HUES64 (cell line): ENCODE data around the gene TM7SF2.

Source experiments
- H3K27ac ChIP-seq: 2 replicates; pipeline ENCODE4 v1.7.0; 2013; ENCODE audit warnings: low read depth, low read length, inconsistent platforms
- H3K27me3 ChIP-seq: 2 replicates; pipeline ENCODE4 v1.6.1; 2013; ENCODE audit warnings: mild to moderate bottlenecking, low read length; ENCODE audit not compliant: insufficient read depth
- H3K36me3 ChIP-seq: 2 replicates; pipeline ENCODE4 v1.6.1; 2013; ENCODE audit warnings: mild to moderate bottlenecking, low read length; ENCODE audit not compliant: insufficient read depth
- H3K4me1 ChIP-seq: 2 replicates; pipeline ENCODE4 v1.6.1; 2013; ENCODE audit warnings: mild to moderate bottlenecking, low read length, moderate library complexity; ENCODE audit not compliant: insufficient read depth
- H3K4me3 ChIP-seq: 2 replicates; pipeline ENCODE4 v1.5.1; 2013; ENCODE audit warnings: mild to moderate bottlenecking, low read length, moderate library complexity
- H3K9ac ChIP-seq: 2 replicates; pipeline ENCODE4 v1.6.1; 2013; ENCODE audit warnings: mild to moderate bottlenecking, low read depth, low read length
- H3K9me3 ChIP-seq: 2 replicates; pipeline ENCODE4 v1.6.1; 2013; ENCODE audit warnings: low read depth, low read length; ENCODE audit not compliant: insufficient read depth
- WGBS: fragments of 150-250, 120-280 bp; methylation state at CpG from one replicate; pipeline ENCODE4 v1.1.7; 2013; ENCODE audit warnings: missing lambda C conversion rate; 5-methylcytosine and 5-hydroxymethylcytosine counted together

Gene TM7SF2

GRCh38 chr11:65108469-65109123 is 3.1 kb upstream of the TM7SF2 start:
- WGBS, result 96% methylated on average over 38 of the region's 38 CpGs
- no peak overlapping the region for H3K4me3 ChIP-seq
- H3K9me3 ChIP-seq, result no peaks in the 10 kb centered on the region
- no peak overlapping the region for H3K27ac ChIP-seq
- H3K9ac ChIP-seq, result no peak overlapping the region
- H3K27me3 ChIP-seq, result no peaks in the 10 kb centered on the region
- peaks cover 17% of the 10 kb centered on the region for H3K36me3 ChIP-seq
- H3K4me1 ChIP-seq, result peaks cover 7% of the 10 kb centered on the region; the same call in 1 of the 2 replicates

DNA sequence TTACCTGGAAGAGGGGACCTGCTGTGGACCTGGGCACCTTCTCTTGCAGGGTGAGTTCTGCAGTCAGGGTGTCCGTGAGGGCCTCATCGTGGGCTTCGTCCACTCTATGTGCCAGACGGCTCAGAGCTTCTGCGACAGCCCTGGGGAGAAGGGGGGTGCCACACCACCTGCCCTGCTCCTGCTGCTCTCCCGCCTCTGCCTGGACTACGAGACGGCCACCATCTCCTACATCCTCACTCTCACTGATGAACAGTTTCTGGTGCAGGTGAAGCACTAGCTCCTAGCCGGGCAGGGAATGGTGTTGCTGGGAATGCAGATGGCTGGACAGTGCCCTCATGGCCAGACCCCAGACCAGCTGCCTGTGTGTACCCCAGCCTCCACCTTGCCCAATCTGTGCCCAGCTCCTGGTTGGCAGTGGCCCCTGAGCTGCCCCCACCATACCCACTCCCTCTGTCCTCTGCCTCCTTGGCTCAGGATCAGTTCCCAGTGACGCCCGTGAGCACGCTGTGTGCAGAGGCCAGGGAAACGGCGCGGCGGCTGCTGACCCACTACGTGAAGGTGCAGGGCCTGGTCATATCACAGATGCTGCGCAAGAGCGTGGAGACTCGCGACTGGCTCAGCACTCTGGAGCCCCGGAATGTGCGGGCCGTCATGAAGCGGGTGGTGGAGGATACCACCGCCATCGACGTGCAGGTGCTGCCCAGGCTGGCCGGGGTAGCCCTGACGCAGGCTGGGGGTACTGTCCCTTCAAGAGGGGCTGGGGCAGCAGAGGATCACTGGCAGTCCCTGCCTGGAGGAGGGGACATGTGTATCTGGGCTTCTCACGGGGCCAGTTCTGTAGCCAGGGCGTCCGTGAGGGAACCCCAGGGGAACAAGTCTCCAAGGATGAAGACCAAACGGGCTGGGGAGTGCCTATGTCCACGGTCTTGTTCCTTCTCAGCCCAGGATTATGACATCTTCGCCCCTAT is 2.2 kb upstream of the TM7SF2 start:
- no peak overlapping the region for H3K27ac ChIP-seq
- no peak overlapping the region for H3K4me3 ChIP-seq
- H3K9ac ChIP-seq, result no peak overlapping the region
- no peaks in the 10 kb centered on the region for H3K27me3 ChIP-seq
- peaks cover 7% of the 10 kb centered on the region; the same call in 1 of the 2 replicates for H3K4me1 ChIP-seq
- peaks cover 15% of the 10 kb centered on the region for H3K36me3 ChIP-seq
- H3K9me3 ChIP-seq, result no peaks in the 10 kb centered on the region
- 94% methylated on average over 36 of the region's 36 CpGs for WGBS

DNA sequence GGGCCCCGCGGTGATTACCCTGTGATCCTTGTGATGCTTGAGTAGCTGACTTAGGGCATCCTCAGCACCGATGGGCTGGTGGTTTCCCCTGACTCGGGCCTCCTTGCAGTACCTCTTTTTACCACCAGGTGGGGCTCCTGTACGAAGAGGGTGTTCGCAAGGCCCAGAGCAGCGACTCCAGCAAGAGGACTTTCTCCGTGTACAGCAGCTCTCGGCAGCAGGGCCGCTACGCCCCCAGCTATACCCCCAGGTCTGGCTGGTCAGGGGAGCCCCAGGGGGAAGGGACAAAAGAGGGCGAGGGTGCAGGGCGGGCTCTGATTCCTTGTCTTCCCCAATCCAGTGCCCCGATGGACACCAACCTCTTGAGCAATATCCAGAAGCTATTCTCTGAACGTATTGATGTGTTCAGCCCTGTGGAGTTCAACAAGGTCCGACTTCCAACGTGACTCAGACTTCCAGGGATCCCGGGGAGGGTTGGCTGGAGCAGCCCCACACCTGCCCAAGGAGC is 1.3 kb upstream of the TM7SF2 start:
- peaks cover 7% of the 10 kb centered on the region; the same call in 1 of the 2 replicates for H3K4me1 ChIP-seq
- WGBS, result 27% methylated on average over 18 of the region's 18 CpGs
- no peaks in the 10 kb centered on the region for H3K27me3 ChIP-seq
- no peaks in the 10 kb centered on the region for H3K9me3 ChIP-seq
- no peak overlapping the region for H3K27ac ChIP-seq
- H3K9ac ChIP-seq, result no peak overlapping the region
- H3K4me3 ChIP-seq, result no peak overlapping the region
- H3K36me3 ChIP-seq, result peaks cover 18% of the 10 kb centered on the region

GRCh38 chr11:65111159-65111743 is 421 bp upstream of the TM7SF2 start:
- Histone ChIP-seq H3K9ac (no peak overlapping the region), H3K4me1 (peaks cover 7% of the 10 kb centered on the region; the same call in 1 of the 2 replicates), H3K36me3 (peaks cover 22% of the 10 kb centered on the region), H3K27me3 (no peaks in the 10 kb centered on the region), H3K4me3 (peak overlapping the region; percentile 25), H3K27ac (no peak overlapping the region), H3K9me3 (no peaks in the 10 kb centered on the region)
- 64% methylated on average over 31 of the region's 31 CpGs for WGBS

- Histone ChIP-seq H3K36me3 (peaks cover 22% of the 10 kb centered on the region), H3K27me3 (no peaks in the 10 kb centered on the region), H3K4me3 (peak overlapping the region; percentile 90), H3K4me1 (peaks cover 7% of the 10 kb centered on the region; the same call in 1 of the 2 replicates), H3K9ac (peak overlapping the region; percentile 85), H3K9me3 (no peaks in the 10 kb centered on the region), H3K27ac (peak overlapping the region; percentile 84; the same call in 1 of the 2 replicates)
- 3% methylated on average over 57 of the region's 57 CpGs for WGBS
Observed at GRCh38 chr11:65112546-65113360, 1.1 kb downstream of the TM7SF2 start.

DNA sequence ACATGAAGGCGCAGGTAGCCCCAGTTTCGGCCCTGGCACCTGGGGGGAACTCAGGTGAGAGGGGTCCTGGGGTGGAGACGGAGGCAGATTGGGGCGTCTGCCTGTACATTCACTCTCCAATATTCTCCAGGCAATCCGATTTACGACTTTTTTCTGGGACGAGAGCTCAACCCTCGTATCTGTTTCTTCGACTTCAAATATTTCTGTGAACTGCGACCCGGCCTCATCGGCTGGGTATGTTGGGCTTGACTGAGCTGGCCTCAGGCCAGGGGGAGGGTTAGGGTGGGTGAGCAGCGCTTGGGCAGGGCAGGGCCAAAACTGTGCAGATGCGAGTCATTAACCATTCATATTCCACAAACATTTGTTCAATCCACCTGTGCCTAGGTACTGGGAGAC is 1.7 kb downstream of the TM7SF2 start:
- Histone ChIP-seq H3K36me3 (peaks cover 23% of the 10 kb centered on the region), H3K27ac (no peak overlapping the region), H3K4me3 (peak overlapping the region; percentile 90), H3K9me3 (no peaks in the 10 kb centered on the region), H3K4me1 (peaks cover 7% of the 10 kb centered on the region; the same call in 1 of the 2 replicates), H3K27me3 (no peaks in the 10 kb centered on the region), H3K9ac (peak overlapping the region; percentile 37; the same call in 1 of the 2 replicates)
- 65% methylated on average over 11 of the region's 14 CpGs for WGBS

GRCh38 chr11:65113839-65114238 is 2.2 kb downstream of the TM7SF2 start:
- H3K9ac ChIP-seq, result no peak overlapping the region
- no peak overlapping the region for H3K27ac ChIP-seq

DNA sequence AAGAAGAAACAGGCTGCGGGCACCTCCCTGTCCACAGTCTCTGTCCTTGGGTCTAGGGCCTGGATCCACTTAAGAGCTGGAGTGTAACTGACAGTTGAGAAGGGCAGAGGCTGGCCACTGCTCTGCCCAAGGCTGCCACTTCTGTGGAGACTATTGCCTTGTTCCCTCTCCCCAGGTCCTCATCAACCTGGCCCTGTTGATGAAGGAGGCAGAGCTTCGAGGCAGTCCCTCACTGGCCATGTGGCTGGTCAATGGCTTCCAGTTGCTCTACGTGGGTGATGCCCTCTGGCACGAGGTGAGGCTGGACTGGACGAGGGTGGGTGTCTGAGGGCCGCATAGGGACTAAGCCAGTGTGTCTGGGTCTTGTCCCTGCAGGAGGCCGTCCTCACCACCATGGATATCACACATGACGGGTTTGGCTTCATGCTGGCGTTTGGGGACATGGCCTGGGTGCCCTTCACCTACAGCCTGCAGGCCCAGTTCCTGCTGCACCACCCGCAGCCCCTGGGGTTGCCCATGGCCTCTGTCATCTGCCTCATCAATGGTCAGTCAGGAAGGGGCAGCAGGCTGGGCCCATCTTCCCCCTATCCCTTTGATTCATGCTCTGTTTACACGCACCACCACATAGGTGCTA is 3.0 kb downstream of the TM7SF2 start:
- Histone ChIP-seq H3K9ac (no peak overlapping the region), H3K27ac (no peak overlapping the region), H3K27me3 (no peaks in the 10 kb centered on the region), H3K36me3 (peaks cover 31% of the 10 kb centered on the region), H3K4me3 (no peak overlapping the region), H3K4me1 (peaks cover 7% of the 10 kb centered on the region; the same call in 1 of the 2 replicates), H3K9me3 (no peaks in the 10 kb centered on the region)
- WGBS, result 94% methylated on average over 11 of the region's 11 CpGs

More at GRCh38 chr11:65113839-65114238, 2.2 kb downstream of the TM7SF2 start:
- Histone ChIP-seq H3K4me1 (peaks cover 7% of the 10 kb centered on the region; the same call in 1 of the 2 replicates), H3K4me3 (0 out of 2 replicates have a peak overlapping the region, but pooled peaks have one; percentile 90), H3K9me3 (no peaks in the 10 kb centered on the region), H3K27me3 (no peaks in the 10 kb centered on the region), H3K36me3 (peaks cover 28% of the 10 kb centered on the region)
- WGBS, result 94% methylated on average over 6 of the region's 6 CpGs

DNA sequence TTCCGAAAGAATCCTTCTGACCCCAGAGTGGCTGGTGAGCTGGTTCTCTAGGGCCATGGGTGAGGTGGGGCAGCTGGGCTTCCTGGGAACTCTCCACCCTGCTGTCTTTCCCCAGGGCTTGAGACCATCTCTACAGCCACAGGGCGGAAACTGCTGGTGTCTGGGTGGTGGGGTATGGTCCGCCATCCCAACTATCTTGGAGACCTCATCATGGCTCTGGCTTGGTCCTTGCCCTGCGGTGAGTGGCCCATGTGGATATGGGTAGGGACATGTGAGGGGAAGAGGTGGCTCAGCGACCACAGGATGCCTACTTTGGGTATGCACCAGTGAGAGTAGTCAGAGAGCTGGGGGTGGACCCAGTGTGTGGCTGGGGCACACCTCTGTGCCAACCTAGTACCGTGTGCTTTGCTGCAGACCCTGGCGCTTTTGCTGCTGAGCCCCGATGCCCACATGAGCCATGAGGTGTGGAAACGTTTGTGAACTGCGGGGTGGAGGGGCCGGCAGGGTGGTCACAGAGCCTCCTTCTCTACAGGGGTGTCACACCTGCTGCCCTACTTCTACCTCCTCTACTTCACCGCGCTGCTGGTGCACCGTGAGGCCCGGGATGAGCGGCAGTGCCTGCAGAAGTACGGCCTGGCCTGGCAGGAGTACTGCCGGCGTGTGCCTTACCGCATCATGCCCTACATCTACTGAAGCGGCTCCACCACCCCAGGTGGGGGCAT is 3.9 kb downstream of the TM7SF2 start:
- 0 out of 2 replicates have a peak overlapping the region, but pooled peaks have one; percentile 94 for H3K9ac ChIP-seq
- peaks cover 39% of the 10 kb centered on the region for H3K36me3 ChIP-seq
- no peaks in the 10 kb centered on the region for H3K9me3 ChIP-seq
- no peak overlapping the region for H3K4me3 ChIP-seq
- H3K27me3 ChIP-seq, result no peaks in the 10 kb centered on the region
- no peak overlapping the region for H3K27ac ChIP-seq
- WGBS, result 97% methylated on average over 21 of the region's 21 CpGs
- H3K4me1 ChIP-seq, result peaks cover 5% of the 10 kb centered on the region; the same call in 1 of the 2 replicates
